GM23338 (cell line): Measurements from ENCODE around the gene MEGF11.

Experiments used
- CREB1 ChIP-seq: fragments of 250-450 bp; sonication (Bioruptor Pico); IDR thresholded peaks from 2 replicates; pipeline ENCODE4 v1.5.0; 2020; ENCODE audit warnings: low read depth, mild to moderate bottlenecking, moderate library complexity
- EZH2 ChIP-seq: fragments of 200-600 bp; sonication (generic); IDR thresholded peaks from one replicate; pipeline ENCODE4 v1.8.0; 2017; ENCODE audit warnings: antibody characterized with exemption, mild to moderate bottlenecking, low read depth; ENCODE audit not compliant: unreplicated experiment
- EZH2phosphoT487 ChIP-seq: fragments of 200-600 bp; sonication (generic); IDR thresholded peaks from one replicate; pipeline ENCODE4 v1.8.1; 2018; ENCODE audit warnings: antibody characterized with exemption; ENCODE audit not compliant: unreplicated experiment
- JUNB ChIP-seq: IDR thresholded peaks from one replicate; pipeline ENCODE4 v1.6.1; 2016; ENCODE audit warnings: antibody characterized with exemption; ENCODE audit not compliant: unreplicated experiment
- NANOG ChIP-seq: IDR thresholded peaks from 2 replicates; pipeline ENCODE4 v1.6.1; 2016; ENCODE audit warnings: antibody characterized with exemption, borderline replicate concordance
- POLR2AphosphoS5 ChIP-seq: IDR thresholded peaks from 2 replicates; pipeline ENCODE4 v1.6.1; 2016; ENCODE audit warnings: antibody characterized with exemption, low read depth
- STAT1 ChIP-seq: IDR thresholded peaks from one replicate; pipeline ENCODE4 v1.6.1; 2016; ENCODE audit warnings: antibody characterized with exemption; ENCODE audit not compliant: unreplicated experiment
- ZNF114 ChIP-seq: fragments of 250-450 bp; sonication (Bioruptor Pico); IDR thresholded peaks from 2 replicates; pipeline ENCODE4 v1.5.0; 2020; ENCODE audit warnings: mild to moderate bottlenecking, moderate library complexity
- ZNF331 ChIP-seq: fragments of 250-450 bp; sonication (Bioruptor Pico); IDR thresholded peaks from 2 replicates; pipeline ENCODE4 v1.5.0; 2020; ENCODE audit warnings: low read depth, mild to moderate bottlenecking, moderate library complexity
- TF ChIP-seq, protein P1 (sequence below), 2 experiments: fragments of 200-600 bp in 1 of 2; sonication (generic) in 1 of 2; conservative IDR thresholded peaks; 2 replicates each; pipeline versions ENCODE4 v1.5.1 to v1.6.1; 2016 to 2017; ENCODE audit warnings: antibody characterized with exemption in 2 of 2, low read depth in 2 of 2, mild to moderate bottlenecking in 2 of 2, moderate library complexity in 1 of 2
- TF ChIP-seq, protein P2 (sequence below): IDR thresholded peaks from one replicate; pipeline ENCODE4 v1.6.1; 2018; ENCODE audit warnings: antibody characterized with exemption; ENCODE audit not compliant: unreplicated experiment
- TF ChIP-seq, protein P3 (sequence below): IDR thresholded peaks from 2 replicates; pipeline ENCODE4 v1.6.1; 2016; ENCODE audit warnings: antibody characterized with exemption

DNA sequence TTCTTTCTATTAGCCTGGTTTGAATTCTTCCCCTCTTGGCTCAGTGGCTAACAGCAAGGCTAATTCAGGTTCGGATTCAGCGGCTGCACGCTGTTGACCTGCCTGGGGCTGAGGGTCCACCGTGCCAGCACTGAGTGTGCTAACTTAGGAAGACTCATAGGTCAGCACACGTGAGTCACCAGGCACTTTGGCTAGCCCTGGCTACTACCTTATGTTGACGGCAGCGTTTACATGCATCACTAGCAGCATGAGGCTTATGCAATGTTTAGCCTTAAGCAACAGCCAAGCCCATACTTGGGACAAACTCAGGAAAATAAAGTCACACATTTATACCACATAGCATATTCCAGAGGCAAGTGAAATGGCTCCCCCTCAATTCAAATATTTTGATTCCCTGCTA is 246.6 kb downstream of the MEGF11 start:
- TF ChIP-seq POLR2AphosphoS5 (no peak), CREB1 (no peak), EZH2 (no peak), EZH2phosphoT487 (no peak), ZNF114 (no peak), NANOG (no peak), JUNB (no peak), STAT1 (no peak), ZNF331 (no peak)
- TF ChIP-seq, protein P1, sequence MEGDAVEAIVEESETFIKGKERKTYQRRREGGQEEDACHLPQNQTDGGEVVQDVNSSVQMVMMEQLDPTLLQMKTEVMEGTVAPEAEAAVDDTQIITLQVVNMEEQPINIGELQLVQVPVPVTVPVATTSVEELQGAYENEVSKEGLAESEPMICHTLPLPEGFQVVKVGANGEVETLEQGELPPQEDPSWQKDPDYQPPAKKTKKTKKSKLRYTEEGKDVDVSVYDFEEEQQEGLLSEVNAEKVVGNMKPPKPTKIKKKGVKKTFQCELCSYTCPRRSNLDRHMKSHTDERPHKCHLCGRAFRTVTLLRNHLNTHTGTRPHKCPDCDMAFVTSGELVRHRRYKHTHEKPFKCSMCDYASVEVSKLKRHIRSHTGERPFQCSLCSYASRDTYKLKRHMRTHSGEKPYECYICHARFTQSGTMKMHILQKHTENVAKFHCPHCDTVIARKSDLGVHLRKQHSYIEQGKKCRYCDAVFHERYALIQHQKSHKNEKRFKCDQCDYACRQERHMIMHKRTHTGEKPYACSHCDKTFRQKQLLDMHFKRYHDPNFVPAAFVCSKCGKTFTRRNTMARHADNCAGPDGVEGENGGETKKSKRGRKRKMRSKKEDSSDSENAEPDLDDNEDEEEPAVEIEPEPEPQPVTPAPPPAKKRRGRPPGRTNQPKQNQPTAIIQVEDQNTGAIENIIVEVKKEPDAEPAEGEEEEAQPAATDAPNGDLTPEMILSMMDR (conservative IDR thresholded peaks at IDR 0.05; ENCODE audit: low read depth in 2 of 2) = no peak
- TF ChIP-seq, protein P2, sequence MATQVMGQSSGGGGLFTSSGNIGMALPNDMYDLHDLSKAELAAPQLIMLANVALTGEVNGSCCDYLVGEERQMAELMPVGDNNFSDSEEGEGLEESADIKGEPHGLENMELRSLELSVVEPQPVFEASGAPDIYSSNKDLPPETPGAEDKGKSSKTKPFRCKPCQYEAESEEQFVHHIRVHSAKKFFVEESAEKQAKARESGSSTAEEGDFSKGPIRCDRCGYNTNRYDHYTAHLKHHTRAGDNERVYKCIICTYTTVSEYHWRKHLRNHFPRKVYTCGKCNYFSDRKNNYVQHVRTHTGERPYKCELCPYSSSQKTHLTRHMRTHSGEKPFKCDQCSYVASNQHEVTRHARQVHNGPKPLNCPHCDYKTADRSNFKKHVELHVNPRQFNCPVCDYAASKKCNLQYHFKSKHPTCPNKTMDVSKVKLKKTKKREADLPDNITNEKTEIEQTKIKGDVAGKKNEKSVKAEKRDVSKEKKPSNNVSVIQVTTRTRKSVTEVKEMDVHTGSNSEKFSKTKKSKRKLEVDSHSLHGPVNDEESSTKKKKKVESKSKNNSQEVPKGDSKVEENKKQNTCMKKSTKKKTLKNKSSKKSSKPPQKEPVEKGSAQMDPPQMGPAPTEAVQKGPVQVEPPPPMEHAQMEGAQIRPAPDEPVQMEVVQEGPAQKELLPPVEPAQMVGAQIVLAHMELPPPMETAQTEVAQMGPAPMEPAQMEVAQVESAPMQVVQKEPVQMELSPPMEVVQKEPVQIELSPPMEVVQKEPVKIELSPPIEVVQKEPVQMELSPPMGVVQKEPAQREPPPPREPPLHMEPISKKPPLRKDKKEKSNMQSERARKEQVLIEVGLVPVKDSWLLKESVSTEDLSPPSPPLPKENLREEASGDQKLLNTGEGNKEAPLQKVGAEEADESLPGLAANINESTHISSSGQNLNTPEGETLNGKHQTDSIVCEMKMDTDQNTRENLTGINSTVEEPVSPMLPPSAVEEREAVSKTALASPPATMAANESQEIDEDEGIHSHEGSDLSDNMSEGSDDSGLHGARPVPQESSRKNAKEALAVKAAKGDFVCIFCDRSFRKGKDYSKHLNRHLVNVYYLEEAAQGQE = no peak
- TF ChIP-seq, protein P3, sequence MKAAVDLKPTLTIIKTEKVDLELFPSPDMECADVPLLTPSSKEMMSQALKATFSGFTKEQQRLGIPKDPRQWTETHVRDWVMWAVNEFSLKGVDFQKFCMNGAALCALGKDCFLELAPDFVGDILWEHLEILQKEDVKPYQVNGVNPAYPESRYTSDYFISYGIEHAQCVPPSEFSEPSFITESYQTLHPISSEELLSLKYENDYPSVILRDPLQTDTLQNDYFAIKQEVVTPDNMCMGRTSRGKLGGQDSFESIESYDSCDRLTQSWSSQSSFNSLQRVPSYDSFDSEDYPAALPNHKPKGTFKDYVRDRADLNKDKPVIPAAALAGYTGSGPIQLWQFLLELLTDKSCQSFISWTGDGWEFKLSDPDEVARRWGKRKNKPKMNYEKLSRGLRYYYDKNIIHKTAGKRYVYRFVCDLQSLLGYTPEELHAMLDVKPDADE = no peak
